ENCODE data around the gene LGI4.

LGI4 gene

DNA sequence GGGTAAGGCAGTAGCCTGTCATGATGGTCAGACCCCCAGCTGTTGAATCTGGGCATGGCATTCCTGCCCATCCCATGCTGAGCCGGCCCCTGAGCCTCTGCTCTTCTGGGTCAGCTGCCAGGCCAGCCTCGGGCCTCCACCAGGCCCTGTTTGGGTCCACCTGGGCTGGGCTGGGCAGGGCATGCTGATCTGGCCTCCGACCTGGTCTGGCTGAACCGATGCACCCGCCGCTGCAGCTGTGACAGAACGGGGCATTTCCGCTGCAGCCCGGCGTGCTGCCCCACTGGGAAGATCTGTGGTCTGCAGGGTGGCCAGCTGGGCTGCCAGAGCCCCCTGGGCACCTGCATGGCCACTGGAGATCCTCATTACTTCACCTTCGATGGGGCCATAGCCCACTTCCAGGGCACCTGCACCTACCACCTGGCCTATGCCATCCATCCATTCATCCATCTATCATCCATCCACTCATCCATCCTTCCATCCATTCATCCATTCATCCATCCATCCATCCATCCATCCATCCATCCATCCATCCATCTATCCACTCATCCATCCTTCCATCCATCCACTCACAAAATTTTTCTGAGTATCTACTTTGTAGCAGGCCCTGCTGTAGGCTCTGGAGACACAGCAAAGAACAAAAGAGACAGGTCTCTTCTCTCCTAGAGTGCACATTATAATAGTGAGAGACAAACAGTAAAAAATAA lies 40.8 kb downstream of the LGI4 start:
- TF ChIP-seq, protein P1, sequence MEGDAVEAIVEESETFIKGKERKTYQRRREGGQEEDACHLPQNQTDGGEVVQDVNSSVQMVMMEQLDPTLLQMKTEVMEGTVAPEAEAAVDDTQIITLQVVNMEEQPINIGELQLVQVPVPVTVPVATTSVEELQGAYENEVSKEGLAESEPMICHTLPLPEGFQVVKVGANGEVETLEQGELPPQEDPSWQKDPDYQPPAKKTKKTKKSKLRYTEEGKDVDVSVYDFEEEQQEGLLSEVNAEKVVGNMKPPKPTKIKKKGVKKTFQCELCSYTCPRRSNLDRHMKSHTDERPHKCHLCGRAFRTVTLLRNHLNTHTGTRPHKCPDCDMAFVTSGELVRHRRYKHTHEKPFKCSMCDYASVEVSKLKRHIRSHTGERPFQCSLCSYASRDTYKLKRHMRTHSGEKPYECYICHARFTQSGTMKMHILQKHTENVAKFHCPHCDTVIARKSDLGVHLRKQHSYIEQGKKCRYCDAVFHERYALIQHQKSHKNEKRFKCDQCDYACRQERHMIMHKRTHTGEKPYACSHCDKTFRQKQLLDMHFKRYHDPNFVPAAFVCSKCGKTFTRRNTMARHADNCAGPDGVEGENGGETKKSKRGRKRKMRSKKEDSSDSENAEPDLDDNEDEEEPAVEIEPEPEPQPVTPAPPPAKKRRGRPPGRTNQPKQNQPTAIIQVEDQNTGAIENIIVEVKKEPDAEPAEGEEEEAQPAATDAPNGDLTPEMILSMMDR (conservative IDR thresholded peaks at IDR 0.05; ENCODE audit: low read depth, low read length): no peak
- DNase-seq (ENCODE audit: low read depth): no peak
- H3K4me3 ChIP-seq (ENCODE audit: low read length): no peak overlapping the region

DNA sequence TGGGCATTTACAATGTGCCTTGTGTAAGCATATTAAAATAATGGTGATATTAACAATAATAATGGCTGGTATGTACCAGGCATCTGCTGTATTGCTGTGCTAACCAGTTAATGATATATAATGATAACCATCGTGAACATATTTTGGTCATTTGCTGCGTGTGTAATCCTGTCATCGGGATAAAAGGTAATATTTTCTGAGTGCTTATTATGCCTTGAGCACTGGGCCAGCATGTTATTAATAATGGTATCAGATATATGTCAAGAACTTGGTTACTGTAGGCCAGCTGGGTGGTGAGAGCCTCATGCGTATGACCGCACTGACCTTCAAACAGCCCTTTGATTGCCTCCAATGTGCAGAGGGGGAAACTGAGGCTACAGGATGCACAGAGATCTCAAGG lies 41.4 kb downstream of the LGI4 start:
- TF ChIP-seq, protein P1 (conservative IDR thresholded peaks at IDR 0.05; ENCODE audit: low read depth, low read length): no peak
- DNase-seq (ENCODE audit: low read depth): no peak
- no peak overlapping the region for H3K4me3 ChIP-seq (ENCODE audit: low read length)

DNA sequence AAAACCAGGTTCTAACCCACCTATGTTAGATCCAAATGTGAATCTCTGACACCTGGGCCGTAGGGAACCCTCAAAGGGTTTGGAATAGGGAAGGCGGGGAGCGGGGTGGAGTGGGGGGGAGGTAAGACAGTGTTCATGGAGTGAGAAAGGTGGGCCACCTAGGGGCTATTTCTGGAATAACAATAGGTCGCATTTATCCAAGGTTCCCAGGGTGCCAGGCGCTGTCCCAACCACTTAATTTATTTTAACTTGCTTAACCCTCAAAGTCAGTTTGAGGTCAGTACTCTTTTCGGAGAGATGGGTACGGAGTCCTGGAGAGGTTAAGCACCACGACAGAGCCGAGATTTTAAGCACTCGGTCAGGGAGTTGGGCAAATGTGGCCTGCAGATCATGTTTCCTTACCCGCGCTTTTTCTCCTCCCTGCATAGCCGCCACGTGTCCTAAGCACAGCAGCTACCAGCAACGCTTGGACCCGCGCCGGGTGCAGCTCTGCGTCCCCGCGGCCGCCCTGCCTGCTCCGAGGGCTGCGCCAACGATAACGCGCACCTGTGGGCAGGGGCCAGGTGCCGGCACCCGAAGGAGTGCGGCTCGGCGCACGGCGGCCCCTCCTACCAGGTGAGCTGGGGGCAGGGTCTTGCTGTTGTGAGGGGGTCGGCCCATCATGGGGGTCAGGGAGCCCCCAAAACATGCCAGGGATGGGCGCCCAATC lies 44.2 kb downstream of the LGI4 start:
- no peak overlapping the region for H3K4me3 ChIP-seq (ENCODE audit: low read length)

DNA sequence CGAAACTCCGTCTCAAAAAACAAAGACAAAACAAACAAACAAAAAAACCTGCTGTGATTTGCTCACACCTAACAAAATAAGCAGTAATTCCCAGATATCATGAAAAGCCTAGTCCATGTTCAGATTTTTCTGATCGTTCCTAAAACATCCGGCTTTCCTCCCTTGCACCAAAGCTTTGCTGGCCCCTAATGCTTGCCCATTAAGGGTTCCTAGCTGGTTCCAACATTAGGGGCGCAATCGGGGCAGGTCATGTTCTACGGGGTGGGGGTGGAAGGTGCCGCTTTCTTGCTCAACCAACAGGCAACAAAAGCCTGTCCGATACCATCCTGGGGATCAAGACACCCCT lies 44.7 kb downstream of the LGI4 start:
- DNase-seq (ENCODE audit: low read depth): no peak
- TF ChIP-seq, protein P1 (conservative IDR thresholded peaks at IDR 0.05; ENCODE audit: low read depth, low read length): no peak
- H3K4me3 ChIP-seq (ENCODE audit: low read length): no peak overlapping the region

More for the DNA sequence above, 44.2 kb downstream of the LGI4 start:
- no peak for DNase-seq (ENCODE audit: low read depth)
- TF ChIP-seq, protein P1 (conservative IDR thresholded peaks at IDR 0.05; ENCODE audit: low read depth, low read length): peak; percentile 62

DNA sequence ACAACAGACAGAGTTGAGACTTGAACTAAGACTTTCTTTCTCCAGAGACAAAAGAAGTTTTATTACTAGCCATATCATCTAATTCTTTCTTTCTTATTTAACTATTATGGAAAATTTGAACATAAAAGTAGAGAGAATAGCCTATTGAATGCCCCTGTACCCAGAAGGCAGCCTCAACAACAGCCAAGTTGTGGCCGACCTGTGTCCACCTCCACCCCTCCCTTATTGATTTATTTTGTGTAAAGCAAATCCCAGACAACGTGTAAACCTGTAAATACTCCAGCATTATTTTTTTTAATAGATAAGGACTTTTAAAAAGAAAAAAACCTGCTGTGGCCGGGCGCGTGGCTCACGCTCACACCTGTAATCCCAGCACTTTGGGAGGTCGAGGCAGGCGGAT lies 45.3 kb downstream of the LGI4 start:
- TF ChIP-seq, protein P1 (conservative IDR thresholded peaks at IDR 0.05; ENCODE audit: low read depth, low read length): no peak
- DNase-seq (ENCODE audit: low read depth): no peak
- no peak overlapping the region for H3K4me3 ChIP-seq (ENCODE audit: low read length)

DNA sequence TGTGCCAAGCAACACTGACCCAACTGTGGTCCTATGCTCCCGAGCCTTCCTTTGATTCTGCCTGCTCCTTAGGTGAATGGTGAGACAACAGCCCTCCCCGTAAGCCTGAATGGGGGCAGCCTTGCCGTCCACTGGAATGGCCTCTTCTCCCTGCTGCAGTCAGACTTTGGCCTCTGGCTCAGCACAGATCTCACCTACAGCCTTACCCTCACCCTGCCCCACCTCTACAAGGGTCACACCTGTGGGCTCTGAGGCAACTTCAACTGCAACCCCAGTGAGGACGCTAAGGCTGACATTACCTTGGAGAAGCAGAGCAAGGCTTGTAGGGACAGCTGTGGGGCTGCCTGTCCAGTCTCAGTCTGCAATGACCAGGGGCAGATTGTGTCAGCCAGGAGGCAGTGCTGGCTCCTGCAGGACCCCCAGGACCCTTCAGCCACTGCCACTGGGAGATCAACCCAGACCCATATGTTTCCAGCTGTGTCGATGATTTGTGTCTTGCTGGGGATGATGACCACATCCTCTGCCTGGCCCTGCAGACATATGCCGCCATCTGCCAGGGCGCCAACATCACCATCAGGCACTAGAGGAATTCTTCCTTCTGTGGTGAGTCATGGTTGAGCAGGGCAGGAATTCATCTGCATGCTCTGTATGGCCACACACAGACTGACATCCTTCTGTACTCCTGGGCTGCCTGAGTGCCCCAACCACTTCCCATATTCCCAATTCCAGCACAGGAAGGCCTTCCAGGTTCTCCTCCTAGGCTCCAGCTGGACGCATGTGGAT lies 46.5 kb downstream of the LGI4 start:
- no peak for DNase-seq (ENCODE audit: low read depth)
- no peak overlapping the region for H3K4me3 ChIP-seq (ENCODE audit: low read length)
- TF ChIP-seq, protein P1 (conservative IDR thresholded peaks at IDR 0.05; ENCODE audit: low read depth, low read length): peak; percentile 0
